H9 (cell line): ENCODE measurements around the gene CXCR3. TPM values are rescaled to one million over a fixed set of nuclear protein-coding genes. Genes with fewer than 3 reads are reported as not detected.

Source experiments
- DNase-seq: peaks from one replicate; pipeline ENCODE4 v3.0.0-alpha.2; 2017
- H2AFZ ChIP-seq: one replicate; pipeline ENCODE4 v1.6.1; 2013; ENCODE audit warnings: mild to moderate bottlenecking, low read length, control low read depth, moderate library complexity
- H2AK5ac ChIP-seq: 2 replicates; pipeline ENCODE4 v1.6.1; 2013; ENCODE audit warnings: low read length, control low read depth, mixed read lengths; ENCODE audit not compliant: insufficient read length
- H2BK120ac ChIP-seq: one replicate; pipeline ENCODE4 v1.6.1; 2013; ENCODE audit warnings: low read depth, mild to moderate bottlenecking, low read length, control low read depth, inconsistent platforms; ENCODE audit not compliant: poor library complexity, severe bottlenecking
- H2BK12ac ChIP-seq: 2 replicates; pipeline ENCODE4 v1.6.1; 2013; ENCODE audit warnings: low read length, control low read depth, mixed read lengths, low read depth; ENCODE audit not compliant: insufficient read length
- H2BK15ac ChIP-seq: 2 replicates; pipeline ENCODE4 v1.6.1; 2013; ENCODE audit warnings: low read depth, low read length, control low read depth
- H2BK20ac ChIP-seq: one replicate; pipeline ENCODE4 v1.6.1; 2013; ENCODE audit warnings: low read depth, mild to moderate bottlenecking, low read length, control low read depth, inconsistent platforms; ENCODE audit not compliant: poor library complexity, severe bottlenecking
- H2BK5ac ChIP-seq: 2 replicates; pipeline ENCODE4 v1.6.1; 2013; ENCODE audit warnings: low read length, control low read depth, mixed read lengths; ENCODE audit not compliant: insufficient read length
- H3K14ac ChIP-seq: 2 replicates; pipeline ENCODE4 v1.6.1; 2013; ENCODE audit warnings: low read length, control low read depth; ENCODE audit not compliant: insufficient read depth
- H3K18ac ChIP-seq: 2 replicates; pipeline ENCODE4 v1.6.1; 2013; ENCODE audit warnings: low read depth, mild to moderate bottlenecking, mixed read lengths, low read length, control low read depth; ENCODE audit not compliant: insufficient read length
- H3K23ac ChIP-seq: 2 replicates; pipeline ENCODE4 v1.6.1; 2013; ENCODE audit warnings: low read length, control low read depth, mixed read lengths, low read depth; ENCODE audit not compliant: insufficient read length
- H3K23me2 ChIP-seq: 2 replicates; pipeline ENCODE4 v1.6.1; 2013; ENCODE audit warnings: low read depth, mild to moderate bottlenecking, mixed read lengths, low read length, control low read depth; ENCODE audit not compliant: insufficient read length, poor library complexity, severe bottlenecking
- H3K27ac ChIP-seq: 2 replicates; pipeline ENCODE4 v1.5.1; 2013; ENCODE audit warnings: low read length, control low read depth, mixed read lengths, low read depth; ENCODE audit not compliant: insufficient read length
- H3K27me3 ChIP-seq: 2 replicates; pipeline ENCODE4 v1.6.1; 2013; ENCODE audit warnings: low read length, control low read depth, inconsistent platforms; ENCODE audit not compliant: insufficient read depth
- H3K4ac ChIP-seq: 2 replicates; pipeline ENCODE4 v1.6.1; 2013; ENCODE audit warnings: low read depth, mild to moderate bottlenecking, control low read depth, inconsistent platforms, low read length, moderate library complexity
- H3K4me1 ChIP-seq: 2 replicates; pipeline ENCODE4 v1.6.1; 2013; ENCODE audit warnings: low read length, control low read depth, inconsistent platforms; ENCODE audit not compliant: insufficient read depth
- H3K4me2 ChIP-seq: 2 replicates; pipeline ENCODE4 v1.6.1; 2013; ENCODE audit warnings: low read length, control low read depth, mixed read lengths; ENCODE audit not compliant: insufficient read length, insufficient read depth
- H3K56ac ChIP-seq: 2 replicates; pipeline ENCODE4 v1.6.1; 2013; ENCODE audit warnings: low read depth, mild to moderate bottlenecking, mixed read lengths, low read length, control low read depth; ENCODE audit not compliant: insufficient read length
- H3K79me1 ChIP-seq: 2 replicates; pipeline ENCODE4 v1.6.1; 2013; ENCODE audit warnings: low read depth, mild to moderate bottlenecking, moderate library complexity, low read length, control low read depth, inconsistent platforms; ENCODE audit not compliant: insufficient read depth, poor library complexity, severe bottlenecking
- H3K79me2 ChIP-seq: 2 replicates; pipeline ENCODE4 v1.6.1; 2013; ENCODE audit warnings: low read length, control low read depth, inconsistent platforms; ENCODE audit not compliant: insufficient read depth
- H3K9ac ChIP-seq: 2 replicates; pipeline ENCODE4 v1.6.1; 2013; ENCODE audit warnings: low read length, control low read depth, mixed read lengths; ENCODE audit not compliant: insufficient read length; ENCODE audit errors: extremely low read depth
- H3K9me3 ChIP-seq: one replicate; pipeline ENCODE4 v1.6.1; 2013; ENCODE audit warnings: low read depth, low read length, inconsistent platforms; ENCODE audit not compliant: control insufficient read depth
- H3T11ph ChIP-seq: one replicate; pipeline ENCODE4 v1.6.1; 2013; ENCODE audit warnings: mild to moderate bottlenecking, low read length, control low read depth, inconsistent platforms
- H4K20me1 ChIP-seq: one replicate; pipeline ENCODE4 v1.6.1; 2013; ENCODE audit not compliant: control insufficient read depth, insufficient read length, insufficient read depth
- H4K5ac ChIP-seq: 2 replicates; pipeline ENCODE4 v1.6.1; 2013; ENCODE audit warnings: low read depth, mild to moderate bottlenecking, mixed read lengths, low read length, control low read depth; ENCODE audit not compliant: insufficient read length
- H4K8ac ChIP-seq: replicated peaks from 2 replicates; pipeline ENCODE4 v1.6.1; 2013; ENCODE audit warnings: low read length, control low read depth, mixed read lengths, low read depth; ENCODE audit not compliant: insufficient read length
- H4K91ac ChIP-seq: 2 replicates; pipeline ENCODE4 v1.6.1; 2013; ENCODE audit warnings: low read depth, mild to moderate bottlenecking, moderate library complexity, mixed read lengths, low read length, control low read depth; ENCODE audit not compliant: insufficient read length
- H3K27ac Mint-ChIP-seq, 3 experiments: 2 replicates in 2 of 3; 3 replicates in 1 of 3; pipeline ENCODE4 v1.8.0; 2020 to 2021; ENCODE audit warnings: mixed read lengths in 3 of 3, mild to moderate bottlenecking in 1 of 3, moderate library complexity in 1 of 3
- H3K27me3 Mint-ChIP-seq: 2 replicates; pipeline ENCODE4 v1.8.0; 2021; ENCODE audit warnings: low read depth, mild to moderate bottlenecking, moderate library complexity, mixed read lengths
- H3K36me3 Mint-ChIP-seq, 3 experiments: 2 replicates in 2 of 3; 3 replicates in 1 of 3; pipeline ENCODE4 v1.8.0; 2020 to 2021; ENCODE audit warnings: low read depth in 3 of 3, mixed read lengths in 3 of 3; ENCODE audit not compliant: insufficient read depth in 1 of 3
- H3K4me1 Mint-ChIP-seq, 2 experiments: 2 replicates each; pipeline ENCODE4 v1.8.0; 2020; ENCODE audit warnings: mixed read lengths in 2 of 2
- H3K4me3 Mint-ChIP-seq, 2 experiments: 2 replicates in 1 of 2; 3 replicates in 1 of 2; pipeline ENCODE4 v1.8.0; 2020 to 2021; ENCODE audit warnings: mild to moderate bottlenecking in 2 of 2, mixed read lengths in 2 of 2, moderate library complexity in 1 of 2
- H3K9me3 Mint-ChIP-seq, 2 experiments: 2 replicates in 1 of 2; 3 replicates in 1 of 2; pipeline ENCODE4 v1.8.0; 2020; ENCODE audit warnings: mild to moderate bottlenecking in 2 of 2, mixed read lengths in 2 of 2, moderate library complexity in 1 of 2
- WGBS: extraction: QIAGEN DNeasy Blood & Tissue Kit; methylation state at CpG from one replicate; pipeline ENCODE4 v1.1.7; 2013; ENCODE audit warnings: missing lambda C conversion rate, low lambda C conversion rate, mixed read lengths; ENCODE audit not compliant: insufficient read length; ENCODE audit errors: extremely low coverage; 5-methylcytosine and 5-hydroxymethylcytosine counted together
- total RNA-seq: library from RNA; stranded (reverse); gene quantifications from 2 replicates; pipeline ENCODE4 v1.2.1, GENCODE V29; 2021
- TF ChIP-seq, protein P1 (sequence below): fragments of 200-600 bp; sonication (generic); conservative IDR thresholded peaks from 3 replicates; pipeline ENCODE4 v1.8.0; 2021; ENCODE audit warnings: antibody characterized with exemption, mild to moderate bottlenecking

Gene CXCR3
- total RNA-seq, 1 experiment from 2014 or later = not detected

DNA sequence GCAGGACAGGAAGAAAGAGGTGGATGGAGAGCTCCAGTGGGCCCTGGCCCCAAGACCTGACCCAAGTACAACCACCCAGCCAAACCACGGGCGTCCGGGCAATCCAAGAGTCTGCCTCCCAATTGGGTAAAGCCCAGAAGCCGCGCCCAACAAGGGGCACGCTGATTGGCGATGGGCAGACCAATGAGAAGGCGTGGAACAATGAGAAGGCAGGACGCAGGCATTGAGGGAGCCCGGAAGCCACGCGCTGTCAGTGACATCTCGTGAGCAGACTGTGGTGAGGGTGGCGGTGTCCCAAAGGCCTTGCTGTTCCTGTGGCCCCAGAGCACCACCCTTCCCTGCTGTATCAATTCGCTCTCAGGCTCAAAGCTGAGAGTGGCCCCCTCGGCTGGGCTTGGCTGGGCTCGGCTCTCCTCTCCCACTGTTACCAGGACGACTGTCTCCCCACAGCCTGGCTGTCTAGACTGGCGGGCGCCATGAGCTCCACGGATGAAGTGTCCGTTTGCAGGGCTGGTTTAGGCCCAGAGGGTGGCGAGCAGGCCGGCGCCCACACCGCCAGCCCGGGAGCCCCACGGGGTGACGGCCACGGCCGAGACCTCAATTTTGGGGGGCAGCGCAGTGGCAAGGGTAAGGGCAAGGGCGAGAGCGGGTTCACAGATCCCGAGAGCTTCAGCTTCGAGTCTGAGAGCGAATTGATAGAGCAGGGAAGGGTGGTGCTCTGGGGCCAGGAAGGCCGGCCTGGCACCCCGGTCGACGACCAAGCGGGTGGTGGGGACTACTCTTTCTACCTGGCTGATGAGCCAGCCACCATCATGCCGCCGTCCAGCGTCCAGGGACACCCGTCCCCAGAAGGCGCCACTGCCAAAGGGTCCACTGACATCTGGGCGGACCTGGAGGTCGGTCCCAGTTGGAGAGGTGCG, 49.3 kb upstream of the CXCR3 start, which contains the start of gene LOC101059915:
Gene LOC101059915, plus strand, starts transcription at position 219 of the 920 bp plus-strand sequence.
- no peak within 1 kb of the TSS for H3K9ac ChIP-seq
- H3K79me1 ChIP-seq = no peaks in the 10 kb centered on the region
- H3K23ac ChIP-seq = no peak within 1 kb of the TSS
- no peak within 1 kb of the TSS for H2BK12ac ChIP-seq
- no peak within 1 kb of the TSS for H3K27ac Mint-ChIP-seq
- no peaks in the 10 kb centered on the region for H3K27me3 ChIP-seq
- no peak for DNase-seq
- H3K9me3 Mint-ChIP-seq = peaks cover 67 to 80% of the 10 kb centered on the region in 2 experiments
- no peak within 1 kb of the TSS for H2BK5ac ChIP-seq
- no peak within 1 kb of the TSS for H3K56ac ChIP-seq
- peaks cover 4% of the 10 kb centered on the region for H3K27me3 Mint-ChIP-seq
- H2BK20ac ChIP-seq = no peak within 1 kb of the TSS
- no peak within 1 kb of the TSS for H2BK120ac ChIP-seq
- H3K4me2 ChIP-seq = no peak within 1 kb of the TSS
- no peak within 1 kb of the TSS for H3T11ph ChIP-seq
- H3K27ac ChIP-seq = no peak within 1 kb of the TSS
- peaks cover 0 to 5% of the 10 kb centered on the region in 2 experiments; a peak in 1 of 4 replicates for H3K4me1 Mint-ChIP-seq
- no peak within 1 kb of the TSS for H2BK15ac ChIP-seq
- no peak within 1 kb of the TSS for H4K5ac ChIP-seq
- no peaks in the 10 kb centered on the region for H4K20me1 ChIP-seq
- no peak within 1 kb of the TSS for H2AFZ ChIP-seq
- H3K36me3 Mint-ChIP-seq = peaks cover 4 to 6% (median 5%) of the 10 kb centered on the region in 3 experiments; a peak in 3 of 7 replicates
- H4K8ac ChIP-seq = no peak within 1 kb of the TSS
- no peak within 1 kb of the TSS for H3K18ac ChIP-seq
- TF ChIP-seq, protein P1, sequence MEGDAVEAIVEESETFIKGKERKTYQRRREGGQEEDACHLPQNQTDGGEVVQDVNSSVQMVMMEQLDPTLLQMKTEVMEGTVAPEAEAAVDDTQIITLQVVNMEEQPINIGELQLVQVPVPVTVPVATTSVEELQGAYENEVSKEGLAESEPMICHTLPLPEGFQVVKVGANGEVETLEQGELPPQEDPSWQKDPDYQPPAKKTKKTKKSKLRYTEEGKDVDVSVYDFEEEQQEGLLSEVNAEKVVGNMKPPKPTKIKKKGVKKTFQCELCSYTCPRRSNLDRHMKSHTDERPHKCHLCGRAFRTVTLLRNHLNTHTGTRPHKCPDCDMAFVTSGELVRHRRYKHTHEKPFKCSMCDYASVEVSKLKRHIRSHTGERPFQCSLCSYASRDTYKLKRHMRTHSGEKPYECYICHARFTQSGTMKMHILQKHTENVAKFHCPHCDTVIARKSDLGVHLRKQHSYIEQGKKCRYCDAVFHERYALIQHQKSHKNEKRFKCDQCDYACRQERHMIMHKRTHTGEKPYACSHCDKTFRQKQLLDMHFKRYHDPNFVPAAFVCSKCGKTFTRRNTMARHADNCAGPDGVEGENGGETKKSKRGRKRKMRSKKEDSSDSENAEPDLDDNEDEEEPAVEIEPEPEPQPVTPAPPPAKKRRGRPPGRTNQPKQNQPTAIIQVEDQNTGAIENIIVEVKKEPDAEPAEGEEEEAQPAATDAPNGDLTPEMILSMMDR = no peak
- H3K4ac ChIP-seq = no peak within 1 kb of the TSS
- H4K91ac ChIP-seq = no peak within 1 kb of the TSS
- no peaks in the 10 kb centered on the region for H3K79me2 ChIP-seq
- H3K4me3 Mint-ChIP-seq = no peak within 1 kb of the TSS
- no peaks in the 10 kb centered on the region for H3K4me1 ChIP-seq
- H2AK5ac ChIP-seq = no peak within 1 kb of the TSS
- H3K23me2 ChIP-seq = no peaks in the 10 kb centered on the region
- peaks cover 25% of the 10 kb centered on the region for H3K9me3 ChIP-seq
- WGBS = no CpG with 5 or more reads among the region's 50 CpGs
- H3K14ac ChIP-seq = no peak within 1 kb of the TSS
